Common myeloid progenitor, CD34-positive (primary cell): Measurements from ENCODE around the gene DENND5A. TPM values are rescaled to one million over a fixed set of nuclear protein-coding genes. Genes with fewer than 3 reads are reported as not detected.
A peak's percentile ranks its signal among the peaks of the same experiment; 100 is the strongest.

Experiments
- CTCF ChIA-PET: fragments of 350-600 bp; sonication (Branson Sonifier 250); formaldehyde crosslinking; loops from one replicate; lab custom pipeline; 2021; ENCODE audit warnings: antibody characterized with exemption; lab: Charles Lee
- POLR2A ChIA-PET: fragments of 350-600 bp; sonication (Branson Sonifier 250); formaldehyde crosslinking; loops from one replicate; lab custom pipeline; 2021; ENCODE audit warnings: antibody characterized with exemption; lab: Charles Lee
- DNase-seq, 3 donors: peaks; one replicate each; pipeline versions ENCODE4 v3.0.0 to v3.0.0-alpha.2; 2013
- H3K27ac ChIP-seq, 2 experiments: 1 replicate in 1 of 2; 2 replicates in 1 of 2; pipeline ENCODE4 v1.7.0; 2013; ENCODE audit warnings: inconsistent platforms in 2 of 2, low read length in 2 of 2, mild to moderate bottlenecking in 2 of 2, low read depth in 1 of 2, moderate library complexity in 1 of 2; ENCODE audit not compliant: severe bottlenecking in 2 of 2, insufficient read depth in 1 of 2, poor library complexity in 1 of 2
- H3K27me3 ChIP-seq, 5 experiments: replicated peaks in 2 of 5; 1 replicate in 3 of 5; 2 replicates in 2 of 5; pipeline versions ENCODE4 v1.6.1 to v1.7.0; 2013; ENCODE audit warnings: low read length in 4 of 5, mild to moderate bottlenecking in 2 of 5, moderate library complexity in 2 of 5, inconsistent platforms in 1 of 5; ENCODE audit not compliant: insufficient read depth in 5 of 5, control insufficient read depth in 4 of 5
- H3K36me3 ChIP-seq, 4 experiments: 1 replicate in 2 of 4; 2 replicates in 2 of 4; pipeline versions ENCODE4 v1.6.1 to v1.7.0; 2013; ENCODE audit warnings: low read length in 3 of 4, control low read depth in 1 of 4, mild to moderate bottlenecking in 1 of 4; ENCODE audit not compliant: control insufficient read depth in 4 of 4, insufficient read depth in 4 of 4
- H3K4me1 ChIP-seq, 4 experiments: 1 replicate in 3 of 4; 2 replicates in 1 of 4; pipeline versions ENCODE4 v1.6.1 to v1.7.1; 2013; ENCODE audit warnings: low read length in 3 of 4, mild to moderate bottlenecking in 3 of 4, control low read depth in 1 of 4, inconsistent platforms in 1 of 4, moderate library complexity in 1 of 4; ENCODE audit not compliant: control insufficient read depth in 4 of 4, insufficient read depth in 4 of 4; ENCODE audit errors: control extremely low read depth in 1 of 4
- H3K4me3 ChIP-seq, 7 experiments: 1 replicate in 4 of 7; 2 replicates in 3 of 7; pipeline versions ENCODE4 v1.5.1 to v1.7.0; 2013; ENCODE audit warnings: mild to moderate bottlenecking in 7 of 7, low read length in 6 of 7, moderate library complexity in 6 of 7, inconsistent platforms in 2 of 7, low read depth in 2 of 7, control low read depth in 1 of 7; ENCODE audit not compliant: insufficient read depth in 4 of 7, control insufficient read depth in 1 of 7; ENCODE audit errors: extremely low read depth in 1 of 7
- H3K9me3 ChIP-seq, 5 experiments: 1 replicate in 4 of 5; 2 replicates in 1 of 5; pipeline versions ENCODE4 v1.6.1 to v1.7.1; 2013; ENCODE audit warnings: low read length in 4 of 5, mild to moderate bottlenecking in 2 of 5, inconsistent platforms in 1 of 5, low read depth in 1 of 5, moderate library complexity in 1 of 5; ENCODE audit not compliant: control insufficient read depth in 4 of 5, insufficient read depth in 2 of 5; ENCODE audit errors: control extremely low read depth in 1 of 5
- WGBS: methylation state at CpG from one replicate; pipeline ENCODE4 v1.1.5; 2013; ENCODE audit not compliant: insufficient coverage; 5-methylcytosine and 5-hydroxymethylcytosine counted together
- polyA plus RNA-seq: library from polyadenylated mRNA; unstranded; fragments of 120-200 nt; gene quantifications from one replicate; pipeline ENCODE4 v1.2.1, GENCODE V29; 2013

The DENND5A gene
- 139 TPM for polyA plus RNA-seq

GRCh38 chr11:9265211-9266131, at the start of gene DENND5A:
DENND5A (minus strand) TSS chr11:9265350; CDS start chr11:9265069, 281 bp downstream.
- CTCF ChIA-PET: interaction anchor here (0.9 to 3.5 kb wide), 7 partner anchors 8 to 242 kb away, joined by 3 to 17 read pairs (median 3); no protein-coding TSS in a partner anchor
- H3K9me3 ChIP-seq: no peaks in the 10 kb centered on the region

GRCh38 chr11:9314291-9315077, 49.3 kb upstream of the DENND5A start, which contains the start of gene TMEM41B:
TMEM41B (minus strand) TSS chr11:9314593; CDS start chr11:9314441, 152 bp downstream.
- POLR2A ChIA-PET: interaction anchor here (0.5 to 2.2 kb wide), 7 partner anchors 18 to 223 kb away, joined by 3 to 10 read pairs (median 4); partner anchors contain the start of genes DENND5A and IPO7
- 0% methylated on average over 51 of the region's 71 CpGs for WGBS
- Histone ChIP-seq H3K27me3 (no peaks in the 10 kb centered on the region), H3K27ac (peak within 1 kb of the TSS; percentile 87 to 95), H3K36me3 (no peaks in the 10 kb centered on the region), H3K4me3 (peak within 1 kb of the TSS; percentile 81 to 99 (median 85)), H3K9me3 (no peaks in the 10 kb centered on the region), H3K4me1 (peaks cover 6 to 30% (median 26%) of the 10 kb centered on the region in 4 experiments)
- CTCF ChIA-PET: interaction anchor here (0.7 to 2.0 kb wide), 6 partner anchors 13 to 71 kb away, joined by 3 to 9 read pairs (median 4); partner anchors contain the start of gene IPO7
- DNase-seq: peak; percentile 96 to 99 (median 98)

More at GRCh38 chr11:9265211-9266131, at the start of gene DENND5A:
- DNase-seq: peak; percentile 83 to 89 (median 88)
- Histone ChIP-seq H3K27ac (peak within 1 kb of the TSS; percentile 83 to 96), H3K36me3 (no peaks in the 10 kb centered on the region), H3K27me3 (no peaks in the 10 kb centered on the region), H3K4me1 (peaks cover 4 to 37% (median 26%) of the 10 kb centered on the region in 4 experiments), H3K4me3 (peak within 1 kb of the TSS; percentile 89 to 97 (median 94))
- POLR2A ChIA-PET: interaction anchor here (0.6 to 1.9 kb wide), 8 partner anchors 8 to 265 kb away, joined by 3 to 11 read pairs (median 5); partner anchors contain the start of gene TMEM41B
- WGBS: 14% methylated on average over 41 of the region's 63 CpGs

- ChIA-PET CTCF (interaction anchor here (0.9 to 2.0 kb wide), 6 partner anchors 12 to 40 kb away, joined by 3 to 9 read pairs (median 4); no protein-coding TSS in a partner anchor), POLR2A (interaction anchor here (0.8 to 2.2 kb wide), 5 partner anchors 34 to 146 kb away, joined by 3 to 10 read pairs (median 3); partner anchors contain the start of genes DENND5A and IPO7)
- Histone ChIP-seq H3K9me3 (no peaks in the 10 kb centered on the region), H3K36me3 (no peaks in the 10 kb centered on the region), H3K27ac (peak overlapping the region; percentile 87 to 95), H3K4me3 (peak overlapping the region; percentile 81 to 99 (median 85)), H3K4me1 (peaks cover 6 to 30% (median 23%) of the 10 kb centered on the region in 4 experiments), H3K27me3 (no peaks in the 10 kb centered on the region)
- peak; percentile 16 to 66 (median 49) for DNase-seq
- WGBS: 0% methylated on average over 21 of the region's 27 CpGs
Measured at GRCh38 chr11:9313648-9314290, 48.6 kb upstream of the DENND5A start.

GRCh38 chr11:9310485-9311090, 45.4 kb upstream of the DENND5A start:
- no CpG with 5 or more reads among the region's 3 CpGs for WGBS
- CTCF ChIA-PET: interaction anchor here (0.8 to 1.7 kb wide), 6 partner anchors 12 to 96 kb away, joined by 3 to 6 read pairs (median 4); partner anchors contain the start of gene IPO7
- no peak overlapping the region for H3K4me3 ChIP-seq

GRCh38 chr11:9304178-9304577, 39.0 kb upstream of the DENND5A start:
- ChIA-PET CTCF (interaction anchor here (0.7 kb wide), 1 partner anchor 18 kb away, joined by 3 read pairs; no protein-coding TSS in a partner anchor), POLR2A (interaction anchor here (1.0 kb wide), 1 partner anchor 60 kb away, joined by 3 read pairs; no protein-coding TSS in a partner anchor)
- no peaks in the 10 kb centered on the region for H3K9me3 ChIP-seq
- no peak overlapping the region for H3K27ac ChIP-seq
- DNase-seq: no peak
- H3K4me3 ChIP-seq: no peak overlapping the region
- no peaks in the 10 kb centered on the region for H3K4me1 ChIP-seq
- no peaks in the 10 kb centered on the region for H3K27me3 ChIP-seq
- 100% methylated on average over 1 of the region's 3 CpGs for WGBS
- H3K36me3 ChIP-seq: peaks cover 0 to 3% (median 0%) of the 10 kb centered on the region in 4 experiments

More at GRCh38 chr11:9310485-9311090, 45.4 kb upstream of the DENND5A start:
- DNase-seq: peak in 1 of 3 donors; percentile 16
- Histone ChIP-seq H3K4me1 (peaks cover 6 to 27% (median 18%) of the 10 kb centered on the region in 4 experiments), H3K36me3 (no peaks in the 10 kb centered on the region), H3K9me3 (no peaks in the 10 kb centered on the region), H3K27me3 (no peaks in the 10 kb centered on the region), H3K27ac (no peak overlapping the region)
- POLR2A ChIA-PET: interaction anchor here (0.6 kb wide), 1 partner anchor 60 kb away, joined by 5 read pairs; no protein-coding TSS in a partner anchor
